CD8-positive, alpha-beta memory T cell (primary cell): ENCODE data around the gene PAQR5. TPM values are rescaled to one million over a fixed set of nuclear protein-coding genes. Genes with fewer than 3 reads are reported as not detected.

Source experiments
- CTCF ChIA-PET: fragments of 350-600 bp; sonication (Branson Sonifier 250); formaldehyde crosslinking; loops from one replicate; lab custom pipeline; 2021; ENCODE audit warnings: antibody characterized with exemption; lab: Charles Lee
- POLR2A ChIA-PET: fragments of 350-600 bp; sonication (Branson Sonifier 250); formaldehyde crosslinking; loops from one replicate; lab custom pipeline; 2021; ENCODE audit warnings: antibody characterized with exemption; lab: Charles Lee
- DNase-seq, 5 donors: peaks; one replicate each; pipeline versions ENCODE4 v3.0.0 to v3.0.0-alpha.2; 2020 to 2022; ENCODE audit warnings: mixed read lengths in 1 of 5
- H3K27ac ChIP-seq: one replicate; pipeline ENCODE4 v1.7.0; 2013; ENCODE audit warnings: low read depth, mild to moderate bottlenecking, low read length, moderate library complexity
- H3K27me3 ChIP-seq: 2 replicates; pipeline ENCODE4 v1.7.0; 2013; ENCODE audit warnings: low read length, mild to moderate bottlenecking; ENCODE audit not compliant: insufficient read depth, poor library complexity, severe bottlenecking
- H3K36me3 ChIP-seq: 2 replicates; pipeline ENCODE4 v1.7.0; 2013; ENCODE audit warnings: mild to moderate bottlenecking, low read length, moderate library complexity; ENCODE audit not compliant: insufficient read depth
- H3K4me1 ChIP-seq: 2 replicates; pipeline ENCODE4 v1.7.0; 2013; ENCODE audit warnings: mild to moderate bottlenecking, low read length, moderate library complexity; ENCODE audit not compliant: insufficient read depth
- H3K4me3 ChIP-seq: 2 replicates; pipeline ENCODE4 v1.7.0; 2013; ENCODE audit warnings: mild to moderate bottlenecking, low read length
- H3K9me3 ChIP-seq: 2 replicates; pipeline ENCODE4 v1.7.0; 2013; ENCODE audit warnings: mild to moderate bottlenecking, low read length
- H3K27ac Mint-ChIP-seq, 8 donors: one replicate each; pipeline ENCODE4 v1.8.0; 2020 to 2021; ENCODE audit warnings: mixed read lengths in 8 of 8, mild to moderate bottlenecking in 6 of 8, inconsistent platforms in 3 of 8, moderate library complexity in 3 of 8
- H3K27me3 Mint-ChIP-seq, 2 donors: one replicate each; pipeline ENCODE4 v1.8.0; 2020 to 2021; ENCODE audit warnings: mixed read lengths in 2 of 2, mild to moderate bottlenecking in 1 of 2, moderate library complexity in 1 of 2
- H3K36me3 Mint-ChIP-seq, 3 donors: one replicate each; pipeline ENCODE4 v1.8.0; 2020 to 2021; ENCODE audit warnings: mixed read lengths in 3 of 3, inconsistent platforms in 1 of 3, mild to moderate bottlenecking in 1 of 3
- H3K4me1 Mint-ChIP-seq, 3 donors: one replicate each; pipeline ENCODE4 v1.8.0; 2020 to 2021; ENCODE audit warnings: mixed read lengths in 3 of 3, inconsistent platforms in 1 of 3, mild to moderate bottlenecking in 1 of 3
- H3K4me3 Mint-ChIP-seq, 7 donors: one replicate each; pipeline ENCODE4 v1.8.0; 2020 to 2021; ENCODE audit warnings: mixed read lengths in 7 of 7, mild to moderate bottlenecking in 6 of 7, moderate library complexity in 4 of 7, inconsistent platforms in 2 of 7
- H3K9me3 Mint-ChIP-seq, 5 donors: one replicate each; pipeline ENCODE4 v1.8.0; 2020 to 2022; ENCODE audit warnings: mixed read lengths in 5 of 5, mild to moderate bottlenecking in 3 of 5, moderate library complexity in 2 of 5, inconsistent platforms in 1 of 5
- polyA plus RNA-seq: library from polyadenylated mRNA; unstranded; fragments of 300-500 nt; fragmentation: Illumina TruSeq; gene quantifications from one replicate; pipeline ENCODE4 v1.2.3, GENCODE V29; 2021
- total RNA-seq, 2 experiments: library from RNA; stranded (reverse); gene quantifications; one replicate each; pipeline ENCODE4 v1.2.3, GENCODE V29; 2021

Gene PAQR5
- total and polyA plus RNA-seq, 3 experiments from 2014 or later, result not detected

DNA sequence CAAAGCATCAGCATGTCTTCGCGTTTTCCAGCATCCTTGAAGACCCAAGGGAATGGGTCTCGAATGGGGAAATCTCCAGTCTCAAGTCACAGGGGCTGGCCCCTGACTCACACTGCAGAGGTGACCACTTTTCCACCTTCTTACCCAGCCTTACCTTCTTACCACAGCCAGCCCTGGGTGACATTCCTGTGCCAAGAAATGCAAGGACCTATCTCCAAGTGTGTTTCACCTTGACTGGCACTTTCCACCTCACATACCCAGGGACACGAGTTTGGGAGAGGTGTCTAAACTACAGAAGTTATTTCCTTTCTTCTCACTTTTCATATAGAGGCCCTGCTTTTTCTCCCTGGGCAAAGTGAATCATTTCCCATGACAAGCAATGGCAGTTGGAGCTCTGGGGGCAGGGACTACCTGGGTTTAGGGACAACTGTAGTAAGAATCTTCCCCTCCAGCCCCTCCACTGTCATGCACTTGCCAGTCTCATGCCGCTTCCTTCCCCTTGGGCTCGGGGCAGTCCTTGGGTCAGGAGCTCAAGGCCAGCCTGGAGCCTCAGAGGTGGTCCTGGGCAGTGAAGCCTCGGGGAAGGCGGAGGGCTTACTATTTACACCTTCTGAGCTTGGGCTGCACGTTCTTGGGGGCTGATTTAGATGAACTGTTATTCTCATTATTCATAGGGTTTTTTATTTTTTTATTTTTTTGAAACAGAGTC, 16.8 kb downstream of the PAQR5 start:
- H3K27ac ChIP-seq, result no peak overlapping the region
- H3K4me1 ChIP-seq, result no peaks in the 10 kb centered on the region
- H3K4me1 Mint-ChIP-seq, result no peaks in the 10 kb centered on the region
- H3K27ac Mint-ChIP-seq, result peak overlapping the region in 1 of 8 donors; percentile 23
- DNase-seq, result no peak
- no peaks in the 10 kb centered on the region for H3K27me3 ChIP-seq
- peaks cover 5 to 47% of the 10 kb centered on the region in 2 donors for H3K27me3 Mint-ChIP-seq
- no peaks in the 10 kb centered on the region for H3K9me3 ChIP-seq
- POLR2A ChIA-PET, result interaction anchor here (0.6 kb wide), 1 partner anchor 733 kb away, joined by 3 read pairs; no protein-coding TSS in a partner anchor
- H3K36me3 Mint-ChIP-seq, result no peaks in the 10 kb centered on the region
- H3K9me3 Mint-ChIP-seq, result no peaks in the 10 kb centered on the region
- no peaks in the 10 kb centered on the region for H3K36me3 ChIP-seq
- CTCF ChIA-PET, result no interaction called here
- H3K4me3 ChIP-seq, result no peak overlapping the region
- no peak overlapping the region for H3K4me3 Mint-ChIP-seq

DNA sequence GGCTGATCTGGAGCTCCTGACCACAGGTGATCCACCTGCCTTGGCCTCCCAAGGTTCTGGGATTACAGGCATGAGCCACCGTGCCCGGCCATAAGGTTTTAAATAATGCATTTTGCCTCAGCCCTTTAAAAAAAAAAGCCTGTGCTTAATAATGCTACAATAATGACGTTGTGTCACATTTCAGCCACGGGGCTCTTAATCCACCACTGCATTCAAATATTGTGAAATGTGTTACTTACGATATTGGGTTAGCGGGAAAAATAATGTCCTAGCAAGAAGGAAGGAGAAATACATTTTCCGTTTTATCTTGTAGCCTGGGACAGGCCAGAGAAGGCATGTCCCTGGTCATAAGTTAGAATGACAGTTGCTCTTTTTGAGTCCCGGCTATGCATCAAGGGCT, 17.6 kb downstream of the PAQR5 start:
- Mint-ChIP-seq H3K36me3 (no peaks in the 10 kb centered on the region), H3K9me3 (no peaks in the 10 kb centered on the region), H3K4me1 (no peaks in the 10 kb centered on the region), H3K27ac (no peak overlapping the region), H3K27me3 (peaks cover 5 to 44% of the 10 kb centered on the region in 2 donors), H3K4me3 (no peak overlapping the region)
- POLR2A ChIA-PET, result no interaction called here
- DNase-seq, result no peak
- H3K4me1 ChIP-seq, result no peaks in the 10 kb centered on the region
- CTCF ChIA-PET, result no interaction called here
- no peaks in the 10 kb centered on the region for H3K9me3 ChIP-seq
- no peaks in the 10 kb centered on the region for H3K27me3 ChIP-seq
- H3K36me3 ChIP-seq, result no peaks in the 10 kb centered on the region
- no peak overlapping the region for H3K4me3 ChIP-seq
- no peak overlapping the region for H3K27ac ChIP-seq

DNA sequence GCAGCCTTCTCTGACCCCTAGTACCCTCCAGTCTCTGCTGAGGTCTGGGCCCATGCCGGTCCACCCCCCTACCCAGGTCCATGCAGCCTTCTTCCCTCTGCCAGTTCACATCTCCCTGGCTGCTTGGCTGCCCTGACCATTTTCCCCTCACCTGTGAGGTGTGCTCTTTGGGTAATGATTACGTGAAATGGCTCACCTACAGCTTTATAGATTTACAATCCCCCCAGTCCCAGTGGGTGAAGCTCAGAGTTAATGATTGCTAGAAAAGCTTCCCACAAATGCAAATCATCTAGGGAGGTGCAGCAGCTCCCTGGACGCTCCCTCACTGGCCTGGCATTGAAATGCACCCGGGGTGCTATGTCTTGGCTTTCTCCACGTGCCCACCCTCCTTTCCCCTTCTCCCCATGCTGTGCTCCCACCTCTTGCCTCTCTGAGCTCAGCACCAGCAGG, 18.7 kb downstream of the PAQR5 start:
- Mint-ChIP-seq H3K27ac (no peak overlapping the region), H3K4me3 (no peak overlapping the region), H3K36me3 (no peaks in the 10 kb centered on the region), H3K27me3 (peaks cover 9 to 42% of the 10 kb centered on the region in 2 donors), H3K9me3 (no peaks in the 10 kb centered on the region), H3K4me1 (no peaks in the 10 kb centered on the region)
- Histone ChIP-seq H3K27me3 (no peaks in the 10 kb centered on the region), H3K27ac (no peak overlapping the region), H3K36me3 (no peaks in the 10 kb centered on the region), H3K4me1 (no peaks in the 10 kb centered on the region), H3K4me3 (no peak overlapping the region), H3K9me3 (no peaks in the 10 kb centered on the region)
- POLR2A ChIA-PET, result interaction anchor here (0.5 kb wide), 1 partner anchor 29 kb away, joined by 3 read pairs; no protein-coding TSS in a partner anchor
- no peak for DNase-seq
- CTCF ChIA-PET, result no interaction called here

DNA sequence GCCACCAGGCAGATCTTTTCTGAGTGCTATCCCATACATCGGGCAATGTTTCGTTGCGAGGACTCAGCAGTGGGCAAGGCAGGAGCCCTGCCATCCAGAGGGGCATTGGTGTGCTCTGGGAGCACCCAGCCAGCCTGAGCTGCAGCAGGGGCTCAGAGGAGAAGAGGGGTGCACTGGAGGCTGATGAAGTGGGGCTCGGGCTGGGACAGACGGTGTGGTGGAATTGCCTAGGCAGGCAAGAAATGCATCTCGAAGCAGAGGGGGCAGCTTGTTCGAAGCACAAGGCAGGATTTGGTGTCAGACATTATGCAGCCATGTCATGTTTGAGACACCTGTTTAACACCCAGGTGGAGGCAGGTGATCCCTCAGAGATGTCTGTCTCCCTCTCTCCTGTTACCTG, 19.3 kb downstream of the PAQR5 start:
- no peak overlapping the region for H3K4me3 ChIP-seq
- H3K36me3 Mint-ChIP-seq, result no peaks in the 10 kb centered on the region
- no peaks in the 10 kb centered on the region for H3K36me3 ChIP-seq
- no peaks in the 10 kb centered on the region for H3K9me3 Mint-ChIP-seq
- H3K4me1 Mint-ChIP-seq, result no peaks in the 10 kb centered on the region
- no peak overlapping the region for H3K27ac ChIP-seq
- DNase-seq, result no peak
- POLR2A ChIA-PET, result interaction anchor here (0.5 kb wide), 1 partner anchor 28 kb away, joined by 3 read pairs; no protein-coding TSS in a partner anchor
- no peaks in the 10 kb centered on the region for H3K4me1 ChIP-seq
- no peaks in the 10 kb centered on the region for H3K27me3 ChIP-seq
- H3K27ac Mint-ChIP-seq, result no peak overlapping the region
- peaks cover 11 to 38% of the 10 kb centered on the region in 2 donors for H3K27me3 Mint-ChIP-seq
- no peak overlapping the region for H3K4me3 Mint-ChIP-seq
- CTCF ChIA-PET, result no interaction called here
- no peaks in the 10 kb centered on the region for H3K9me3 ChIP-seq

DNA sequence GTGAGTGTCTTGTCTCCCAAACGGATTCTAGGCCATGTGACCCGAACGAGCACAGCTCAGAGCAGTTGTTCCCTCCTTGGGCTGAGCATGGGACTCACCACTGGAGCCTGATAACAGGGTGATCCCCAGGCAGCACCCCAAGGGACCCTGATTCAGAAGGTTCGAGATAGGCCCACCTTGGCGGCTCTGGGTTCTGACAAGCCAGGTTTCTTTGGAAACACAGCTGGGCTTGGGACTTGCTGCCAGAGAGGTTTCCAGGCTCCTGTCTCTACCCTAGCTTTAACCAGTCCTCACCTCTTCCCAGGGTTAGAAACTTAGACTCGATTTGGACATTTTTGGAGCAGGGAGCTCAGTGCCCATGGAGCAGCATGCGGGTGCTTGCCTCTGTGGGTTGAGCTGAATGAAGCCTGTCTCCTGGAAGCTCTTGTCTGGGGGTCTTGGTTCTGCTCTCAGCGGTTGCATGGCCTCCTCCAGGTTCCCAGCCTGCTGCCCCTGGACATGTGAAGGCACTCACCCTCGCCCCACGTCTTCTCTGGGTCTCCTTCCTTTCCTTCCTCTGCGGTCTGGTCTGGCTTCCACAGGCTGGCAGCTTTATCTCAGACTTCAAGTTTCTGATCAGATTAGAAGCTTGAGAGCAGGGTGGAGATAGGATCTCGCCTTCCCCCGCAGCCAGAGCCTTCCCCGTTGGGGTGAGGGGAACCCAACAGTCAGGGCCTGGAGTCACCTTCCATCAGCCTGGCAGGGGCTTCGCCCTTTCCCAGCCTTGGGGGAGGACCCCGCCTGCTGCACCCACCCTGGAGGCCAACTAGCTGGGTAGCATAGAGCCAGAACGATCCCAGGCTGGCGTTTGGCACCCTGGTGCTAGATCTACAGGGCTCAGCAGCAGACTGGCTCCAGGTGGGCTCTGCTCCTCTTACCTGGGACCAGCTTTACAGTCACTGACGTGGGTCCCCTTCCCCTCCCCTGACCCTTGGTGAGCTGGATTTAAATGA, 21.0 kb downstream of the PAQR5 start:
- Histone ChIP-seq H3K27me3 (no peaks in the 10 kb centered on the region), H3K4me3 (no peak overlapping the region), H3K4me1 (no peaks in the 10 kb centered on the region), H3K36me3 (no peaks in the 10 kb centered on the region), H3K27ac (no peak overlapping the region), H3K9me3 (no peaks in the 10 kb centered on the region)
- H3K36me3 Mint-ChIP-seq, result no peaks in the 10 kb centered on the region
- H3K4me3 Mint-ChIP-seq, result peak overlapping the region in 1 of 7 donors; percentile 19
- no peak for DNase-seq
- peaks cover 16 to 40% of the 10 kb centered on the region in 2 donors for H3K27me3 Mint-ChIP-seq
- no peak overlapping the region for H3K27ac Mint-ChIP-seq
- POLR2A ChIA-PET, result no interaction called here
- no peaks in the 10 kb centered on the region for H3K4me1 Mint-ChIP-seq
- H3K9me3 Mint-ChIP-seq, result no peaks in the 10 kb centered on the region
- CTCF ChIA-PET, result no interaction called here

DNA sequence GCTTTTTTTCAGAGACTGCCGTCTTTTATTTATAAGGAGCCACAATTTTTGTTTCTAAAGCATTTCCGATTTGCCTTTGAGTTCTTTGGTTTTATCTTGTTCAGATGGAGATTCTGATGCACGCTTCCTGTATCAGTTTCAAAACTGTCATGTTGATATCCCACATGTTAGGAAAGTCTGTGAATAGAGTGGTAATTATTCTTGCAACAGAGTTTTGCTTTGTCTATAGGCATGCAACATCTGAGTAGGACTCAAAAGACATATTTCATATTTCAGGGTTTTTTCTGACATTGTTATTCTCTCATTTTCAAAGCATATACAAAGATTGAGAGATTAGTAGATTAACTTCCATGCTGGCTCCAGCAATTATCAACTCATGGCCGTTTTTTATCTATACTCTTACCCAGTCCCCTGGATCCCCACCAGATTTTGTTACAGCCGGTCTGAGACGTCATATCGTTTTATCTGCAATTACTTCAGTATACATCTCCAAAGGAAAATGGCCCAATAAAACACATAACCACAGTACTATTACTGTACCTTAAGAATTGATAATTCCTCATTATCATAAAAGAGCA, 22.4 kb downstream of the PAQR5 start:
- Mint-ChIP-seq H3K4me1 (no peaks in the 10 kb centered on the region), H3K4me3 (no peak overlapping the region), H3K36me3 (no peaks in the 10 kb centered on the region), H3K9me3 (no peaks in the 10 kb centered on the region), H3K27me3 (peaks cover 18 to 43% of the 10 kb centered on the region in 2 donors), H3K27ac (no peak overlapping the region)
- Histone ChIP-seq H3K27ac (no peak overlapping the region), H3K4me1 (no peaks in the 10 kb centered on the region), H3K27me3 (no peaks in the 10 kb centered on the region), H3K36me3 (no peaks in the 10 kb centered on the region), H3K4me3 (no peak overlapping the region), H3K9me3 (no peaks in the 10 kb centered on the region)
- ChIA-PET POLR2A (no interaction called here), CTCF (no interaction called here)
- no peak for DNase-seq

DNA sequence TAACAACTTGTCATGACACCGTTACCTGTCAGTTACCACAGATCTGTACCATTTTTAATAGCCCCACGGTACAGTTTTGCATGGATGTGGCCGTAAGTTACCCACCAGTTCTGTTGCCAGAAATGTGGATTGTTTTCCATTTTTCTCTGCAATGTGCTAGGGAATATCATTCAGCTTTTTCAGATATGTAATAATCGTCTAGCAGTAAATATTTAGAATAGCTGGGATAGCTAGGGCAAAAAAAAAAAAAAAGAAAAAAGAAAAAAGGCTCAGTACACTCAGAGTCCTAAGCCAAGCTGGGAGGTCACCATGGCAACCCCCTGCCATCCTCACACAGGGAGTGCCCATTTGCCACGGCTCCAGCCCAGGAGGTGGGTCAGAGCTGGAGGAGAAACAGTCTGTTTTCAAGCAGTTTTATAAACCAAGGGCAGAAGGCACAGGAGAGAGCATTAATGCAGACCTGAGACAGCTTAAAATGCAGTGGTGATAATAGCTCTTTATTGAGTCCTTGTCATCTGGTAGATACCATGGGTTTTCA, 25.2 kb downstream of the PAQR5 start:
- Mint-ChIP-seq H3K9me3 (no peaks in the 10 kb centered on the region), H3K36me3 (no peaks in the 10 kb centered on the region), H3K4me3 (peak overlapping the region in 1 of 7 donors; percentile 72), H3K4me1 (no peaks in the 10 kb centered on the region), H3K27ac (no peak overlapping the region), H3K27me3 (peaks cover 16 to 35% of the 10 kb centered on the region in 2 donors)
- H3K9me3 ChIP-seq, result no peaks in the 10 kb centered on the region
- no peak overlapping the region for H3K4me3 ChIP-seq
- no peaks in the 10 kb centered on the region for H3K27me3 ChIP-seq
- no peaks in the 10 kb centered on the region for H3K4me1 ChIP-seq
- DNase-seq, result no peak
- H3K27ac ChIP-seq, result no peak overlapping the region
- H3K36me3 ChIP-seq, result no peaks in the 10 kb centered on the region
- ChIA-PET CTCF (no interaction called here), POLR2A (no interaction called here)
